Prostate gland (tissue), 2 donors: ENCODE data around the gene TUBB4A. TPM values are rescaled to one million over a fixed set of nuclear protein-coding genes. Genes with fewer than 3 reads are reported as not detected.

Experiments
- DNase-seq: peaks from one replicate; pipeline ENCODE4 v3.0.0-alpha.2; 2019; ENCODE audit warnings: low spot score
- H3K27ac ChIP-seq, 2 donors: fragments of 200-600 bp; sonication (generic); 2 replicates each; pipeline ENCODE4 v1.5.1; 2017 to 2019
- H3K27me3 ChIP-seq: fragments of 200-600 bp; sonication (generic); replicated peaks from 2 replicates; pipeline ENCODE4 v1.5.1; 2019; ENCODE audit not compliant: insufficient read depth
- H3K36me3 ChIP-seq, 2 donors: fragments of 200-600 bp; sonication (generic); 1 replicate in 1 of 2; 2 replicates in 1 of 2; pipeline versions ENCODE4 v1.5.1 to v1.8.1; 2017 to 2019
- H3K4me1 ChIP-seq: fragments of 200-600 bp; sonication (generic); replicated peaks from 2 replicates; pipeline ENCODE4 v1.5.1; 2019
- H3K4me3 ChIP-seq, 2 donors: fragments of 200-600 bp; sonication (generic); 2 replicates each; pipeline ENCODE4 v1.5.1; 2017 to 2019
- H3K9me3 ChIP-seq: fragments of 200-600 bp; sonication (generic); 2 replicates; pipeline ENCODE4 v1.5.1; 2017
- POLR2A ChIP-seq: fragments of 450-650 bp; IDR thresholded peaks from one replicate; pipeline ENCODE4 v1.6.1; 2016; ENCODE audit warnings: antibody characterized with exemption, mild to moderate bottlenecking
- POLR2AphosphoS5 ChIP-seq: sonication (generic); formaldehyde crosslinking; IDR thresholded peaks from one replicate; pipeline ENCODE4 v1.6.1; 2017; ENCODE audit warnings: antibody characterized with exemption
- WGBS: methylation state at CpG from one replicate; pipeline ENCODE4 v1.1.5; 2018; 5-methylcytosine and 5-hydroxymethylcytosine counted together
- intact Hi-C: fragments of 100-400 bp; cut with DNase I; formaldehyde crosslinking; loops from one replicate; pipeline ENCODE4 v1.14.2; 2022
- total RNA-seq, 2 donors: library from RNA; depleted of rRNA; stranded (reverse); fragments of >200 nt; gene quantifications; one replicate each; pipeline ENCODE4 v1.1.0, GENCODE V29; 2016
- TF ChIP-seq, protein P1 (sequence below), 4 experiments: fragments of 200-600 bp in 2 of 4; fragments of 450-650 bp in 2 of 4; sonication (generic) in 2 of 4; IDR thresholded peaks; 1 replicate in 3 of 4; 2 replicates in 1 of 4; pipeline ENCODE4 v1.5.1; 2016 to 2019; ENCODE audit warnings: antibody characterized with exemption in 4 of 4, mild to moderate bottlenecking in 2 of 4, moderate library complexity in 2 of 4

The TUBB4A gene
- total RNA-seq, 2 donors from 2014 or later = 0.23 to 100 TPM

DNA sequence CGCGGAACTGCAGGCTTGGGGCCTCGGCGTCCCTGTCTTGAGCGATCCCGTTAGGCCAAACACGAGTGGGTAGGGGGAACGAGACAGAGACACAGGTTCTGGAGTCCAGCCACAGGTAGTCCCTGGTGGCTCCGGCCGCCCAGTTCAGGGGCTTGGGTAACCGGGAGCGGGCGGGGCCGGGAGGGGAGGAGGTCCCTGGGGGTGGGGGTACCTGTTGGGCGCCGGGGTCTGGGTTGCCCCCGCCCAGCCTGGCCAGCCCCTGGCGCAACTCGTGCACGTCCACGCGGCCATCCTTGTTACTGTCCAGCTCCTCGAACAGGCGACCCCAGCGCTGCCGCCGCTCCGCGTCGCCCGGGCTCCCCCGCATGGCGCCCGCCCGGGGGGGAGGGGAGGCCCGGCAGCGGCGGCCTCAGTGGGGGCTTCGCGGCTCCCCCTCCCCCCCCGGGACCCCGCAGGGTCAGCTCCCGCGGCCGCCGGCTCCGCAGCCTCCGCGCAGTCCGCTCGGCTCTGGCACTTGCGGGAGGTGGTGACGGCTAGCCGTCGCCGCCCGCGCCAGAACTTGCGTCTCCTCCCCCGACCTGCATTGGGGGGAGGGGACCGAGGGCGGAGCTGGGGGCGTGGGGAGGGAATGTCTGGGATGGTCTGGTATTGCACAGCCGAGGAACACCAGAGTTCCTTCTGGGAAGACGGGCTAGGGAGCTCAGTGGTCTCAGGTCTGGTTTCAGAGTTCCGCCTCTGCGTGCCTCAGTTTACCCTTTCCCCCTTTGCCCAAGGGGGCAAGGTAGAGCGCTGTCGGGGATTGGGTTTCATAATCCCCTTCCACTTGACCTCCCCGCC lies 42.6 kb downstream of the TUBB4A start, which contains the start of gene SLC25A23:
TSS of gene SLC25A23 (minus strand) at position 531 of the 837 bp plus-strand sequence. CDS start at position 367, 164 bp downstream.
- Histone ChIP-seq H3K27me3 (no peaks in the 10 kb centered on the region), H3K36me3 (peaks cover 0 to 1% of the 10 kb centered on the region in 2 donors), H3K27ac (peak within 1 kb of the TSS; percentile 79 to 90), H3K9me3 (no peaks in the 10 kb centered on the region), H3K4me3 (peak within 1 kb of the TSS; percentile 74 to 79), H3K4me1 (no peaks in the 10 kb centered on the region)
- TF ChIP-seq POLR2A = peak; percentile 45
- TF ChIP-seq, protein P1, sequence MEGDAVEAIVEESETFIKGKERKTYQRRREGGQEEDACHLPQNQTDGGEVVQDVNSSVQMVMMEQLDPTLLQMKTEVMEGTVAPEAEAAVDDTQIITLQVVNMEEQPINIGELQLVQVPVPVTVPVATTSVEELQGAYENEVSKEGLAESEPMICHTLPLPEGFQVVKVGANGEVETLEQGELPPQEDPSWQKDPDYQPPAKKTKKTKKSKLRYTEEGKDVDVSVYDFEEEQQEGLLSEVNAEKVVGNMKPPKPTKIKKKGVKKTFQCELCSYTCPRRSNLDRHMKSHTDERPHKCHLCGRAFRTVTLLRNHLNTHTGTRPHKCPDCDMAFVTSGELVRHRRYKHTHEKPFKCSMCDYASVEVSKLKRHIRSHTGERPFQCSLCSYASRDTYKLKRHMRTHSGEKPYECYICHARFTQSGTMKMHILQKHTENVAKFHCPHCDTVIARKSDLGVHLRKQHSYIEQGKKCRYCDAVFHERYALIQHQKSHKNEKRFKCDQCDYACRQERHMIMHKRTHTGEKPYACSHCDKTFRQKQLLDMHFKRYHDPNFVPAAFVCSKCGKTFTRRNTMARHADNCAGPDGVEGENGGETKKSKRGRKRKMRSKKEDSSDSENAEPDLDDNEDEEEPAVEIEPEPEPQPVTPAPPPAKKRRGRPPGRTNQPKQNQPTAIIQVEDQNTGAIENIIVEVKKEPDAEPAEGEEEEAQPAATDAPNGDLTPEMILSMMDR (IDR thresholded peaks at IDR 0.05) = no peak
- WGBS = under 1% methylated on average over 64 of the region's 70 CpGs
- intact Hi-C loops = no loop called here
- peak; percentile 54 for DNase-seq

DNA sequence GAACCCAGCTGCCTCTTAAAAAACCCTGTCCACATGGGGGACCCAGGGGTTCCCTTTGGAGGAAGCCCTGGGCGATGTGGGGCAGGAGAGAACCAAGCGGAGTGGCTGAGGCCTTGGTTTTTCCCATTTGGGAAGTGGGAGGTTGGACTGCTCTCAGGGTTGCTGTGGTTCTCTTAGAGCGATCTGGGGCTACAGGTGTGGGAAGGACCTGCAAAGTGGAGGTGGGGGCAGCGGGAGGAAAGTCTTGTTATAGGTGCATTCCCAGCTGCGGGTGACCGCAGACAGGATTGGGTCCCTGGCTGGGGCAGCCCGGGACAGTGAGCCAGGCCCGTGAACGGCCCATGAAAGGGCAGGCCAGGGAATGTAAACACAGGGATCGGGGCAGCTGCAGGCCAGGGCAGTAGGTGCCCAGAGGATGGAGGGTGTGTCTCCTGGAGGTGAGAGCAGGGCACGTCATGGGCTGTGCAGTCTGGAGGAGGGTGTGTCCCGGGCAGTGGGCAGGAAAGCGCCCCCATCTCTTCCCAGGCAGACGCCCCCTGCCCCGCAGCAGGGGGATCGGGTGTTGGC lies 43.3 kb downstream of the TUBB4A start:
- intact Hi-C loops = no loop called here
- H3K4me3 ChIP-seq = peak overlapping the region; percentile 74 to 79
- TF ChIP-seq POLR2A (no peak), POLR2AphosphoS5 (no peak)
- TF ChIP-seq, protein P1 (IDR thresholded peaks at IDR 0.05) = peak in 1 of 4 experiments; percentile 5
- H3K27me3 ChIP-seq = no peaks in the 10 kb centered on the region
- no peaks in the 10 kb centered on the region for H3K4me1 ChIP-seq
- peak overlapping the region; percentile 79 to 90 for H3K27ac ChIP-seq
- WGBS = 27% methylated on average over 16 of the region's 16 CpGs
- no peak for DNase-seq
- no peaks in the 10 kb centered on the region for H3K9me3 ChIP-seq
- peaks cover 0 to 8% of the 10 kb centered on the region in 2 donors for H3K36me3 ChIP-seq

DNA sequence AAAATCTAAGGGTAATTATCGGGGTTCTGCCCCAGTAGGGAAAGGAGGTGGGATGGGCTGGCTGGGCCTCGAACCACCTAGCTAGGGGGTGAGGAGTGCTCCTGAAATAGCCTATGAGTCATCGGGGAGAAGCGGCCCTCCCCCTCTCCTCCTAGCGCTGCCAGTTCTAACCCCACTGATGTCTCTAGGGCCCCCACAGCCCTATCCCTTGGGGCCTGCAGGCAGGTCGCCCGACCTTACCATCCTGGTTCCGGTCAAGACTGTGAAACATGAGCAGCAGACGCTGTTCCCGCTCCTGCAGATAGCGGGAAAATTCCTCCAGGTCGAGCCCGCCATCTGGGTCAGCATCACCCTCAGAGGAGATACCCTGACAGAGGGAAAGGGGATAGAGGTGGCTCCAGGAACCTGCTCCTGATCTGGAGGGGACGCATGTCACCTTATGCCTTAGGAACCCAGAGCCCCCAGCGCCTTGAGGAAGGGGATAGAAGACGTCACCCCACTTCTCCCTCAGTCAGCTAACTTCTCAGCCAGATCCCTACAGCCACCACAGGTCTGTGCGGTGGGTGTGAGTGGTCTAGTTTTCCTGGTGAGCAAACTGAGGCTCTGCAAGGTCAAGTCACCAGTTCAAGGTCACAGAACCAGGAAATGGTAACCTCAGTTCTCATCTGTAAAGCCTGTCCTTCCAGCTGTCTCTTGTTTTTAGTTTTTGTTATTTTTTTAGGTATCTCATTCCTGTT lies 44.0 kb downstream of the TUBB4A start:
- no peak overlapping the region for H3K27ac ChIP-seq
- no peaks in the 10 kb centered on the region for H3K4me1 ChIP-seq
- intact Hi-C loops = no loop called here
- H3K9me3 ChIP-seq = no peaks in the 10 kb centered on the region
- WGBS = 91% methylated on average over 17 of the region's 17 CpGs
- H3K4me3 ChIP-seq = no peak overlapping the region
- TF ChIP-seq POLR2AphosphoS5 = no peak
- no peak for TF ChIP-seq POLR2A
- TF ChIP-seq, protein P1 (IDR thresholded peaks at IDR 0.05) = no peak
- H3K27me3 ChIP-seq = no peaks in the 10 kb centered on the region
- DNase-seq = no peak
- H3K36me3 ChIP-seq = peaks cover 0 to 11% of the 10 kb centered on the region in 2 donors

DNA sequence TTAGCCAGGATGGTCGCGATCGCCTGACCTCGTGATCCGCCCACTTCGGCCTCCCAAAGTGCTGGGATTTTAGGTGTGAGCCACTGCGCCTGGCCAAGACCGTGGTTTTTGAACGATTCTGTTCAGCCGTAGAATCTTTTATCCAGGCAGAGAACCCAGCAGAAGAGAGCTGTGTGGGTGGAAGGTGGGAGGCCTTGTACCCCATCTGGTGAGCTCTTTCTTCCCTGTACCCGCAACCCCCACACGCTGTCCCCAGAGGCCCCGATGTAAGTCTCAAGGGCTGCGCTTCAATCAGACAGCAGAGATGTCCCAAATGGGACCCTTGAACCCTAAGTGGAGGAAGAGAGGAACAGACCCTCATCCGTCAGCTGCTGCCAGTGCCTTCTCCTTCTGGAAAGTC lies 46.2 kb downstream of the TUBB4A start:
- no peak for DNase-seq
- no peak overlapping the region for H3K27ac ChIP-seq
- H3K4me1 ChIP-seq = no peaks in the 10 kb centered on the region
- WGBS = 94% methylated on average over 15 of the region's 15 CpGs
- no peaks in the 10 kb centered on the region for H3K9me3 ChIP-seq
- H3K4me3 ChIP-seq = no peak overlapping the region
- no peaks in the 10 kb centered on the region for H3K27me3 ChIP-seq
- no peak for TF ChIP-seq POLR2A
- no peak for TF ChIP-seq POLR2AphosphoS5
- TF ChIP-seq, protein P1 (IDR thresholded peaks at IDR 0.05) = no peak
- intact Hi-C loops = no loop called here
- peaks cover 0 to 11% of the 10 kb centered on the region in 2 donors for H3K36me3 ChIP-seq
